GM10248 (cell line): ENCODE measurements around the gene TCF23.
"Not testable (repeated sequence)": the region's sequence is repeated elsewhere in the genome, so short reads cannot be mapped to it uniquely, and the experiment has no call there.

Experiments used
- CTCF ChIA-PET: fragments of 300-600 bp; sonication (Branson Sonifier 250); formaldehyde crosslinking; extraction: SDS; loops from one replicate; lab custom pipeline; 2021; ENCODE audit warnings: antibody characterized with exemption; lab: Yijun Ruan, JAX
- POLR2A ChIA-PET: fragments of 350-650 bp; sonication (Branson Sonifier 250); formaldehyde crosslinking; extraction: SDS; loops from one replicate; lab custom pipeline; 2020; ENCODE audit warnings: antibody characterized with exemption; lab: Yijun Ruan, JAX
- DNase-seq: peaks from one replicate; pipeline ENCODE4 v3.0.0; 2012; ENCODE audit errors: extremely low spot score
- TF ChIP-seq, protein P1 (sequence below): IDR thresholded peaks from 2 replicates; pipeline ENCODE4 v1.5.1; 2012; ENCODE audit warnings: mild to moderate bottlenecking, low read depth; ENCODE audit errors: extremely low read depth, missing control alignments, control extremely low read depth

Gene TCF23

DNA sequence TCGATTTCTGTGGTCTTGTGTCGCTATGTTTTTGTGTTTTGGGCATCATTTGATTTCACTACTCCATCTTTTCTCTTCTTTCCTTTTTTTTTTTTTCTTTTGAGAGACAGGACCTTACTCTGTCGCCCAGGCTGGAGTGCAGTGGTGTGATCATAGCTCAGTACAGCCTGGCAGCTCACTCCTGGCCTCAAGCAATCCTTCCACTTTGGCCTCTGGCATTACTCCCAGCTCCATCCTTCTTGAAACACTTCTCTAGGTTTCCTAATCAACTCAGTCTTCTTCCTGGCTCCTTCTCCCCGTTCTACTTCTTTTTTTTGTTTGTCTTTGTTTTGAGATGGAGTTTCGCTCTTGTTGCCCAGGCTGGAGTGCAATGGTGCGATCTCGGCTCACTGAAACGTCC is 26.5 kb downstream of the TCF23 start:
- CTCF ChIA-PET: interaction anchor here (1.0 to 2.6 kb wide), 8 partner anchors 8 to 213 kb away, joined by 3 to 14 read pairs (median 4); no protein-coding TSS in a partner anchor
- TF ChIP-seq, protein P1, sequence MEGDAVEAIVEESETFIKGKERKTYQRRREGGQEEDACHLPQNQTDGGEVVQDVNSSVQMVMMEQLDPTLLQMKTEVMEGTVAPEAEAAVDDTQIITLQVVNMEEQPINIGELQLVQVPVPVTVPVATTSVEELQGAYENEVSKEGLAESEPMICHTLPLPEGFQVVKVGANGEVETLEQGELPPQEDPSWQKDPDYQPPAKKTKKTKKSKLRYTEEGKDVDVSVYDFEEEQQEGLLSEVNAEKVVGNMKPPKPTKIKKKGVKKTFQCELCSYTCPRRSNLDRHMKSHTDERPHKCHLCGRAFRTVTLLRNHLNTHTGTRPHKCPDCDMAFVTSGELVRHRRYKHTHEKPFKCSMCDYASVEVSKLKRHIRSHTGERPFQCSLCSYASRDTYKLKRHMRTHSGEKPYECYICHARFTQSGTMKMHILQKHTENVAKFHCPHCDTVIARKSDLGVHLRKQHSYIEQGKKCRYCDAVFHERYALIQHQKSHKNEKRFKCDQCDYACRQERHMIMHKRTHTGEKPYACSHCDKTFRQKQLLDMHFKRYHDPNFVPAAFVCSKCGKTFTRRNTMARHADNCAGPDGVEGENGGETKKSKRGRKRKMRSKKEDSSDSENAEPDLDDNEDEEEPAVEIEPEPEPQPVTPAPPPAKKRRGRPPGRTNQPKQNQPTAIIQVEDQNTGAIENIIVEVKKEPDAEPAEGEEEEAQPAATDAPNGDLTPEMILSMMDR: no peak
- POLR2A ChIA-PET: interaction anchor here (0.7 kb wide), 2 partner anchors 17 to 180 kb away, joined by 3 read pairs; no protein-coding TSS in a partner anchor
- DNase-seq: no peak

DNA sequence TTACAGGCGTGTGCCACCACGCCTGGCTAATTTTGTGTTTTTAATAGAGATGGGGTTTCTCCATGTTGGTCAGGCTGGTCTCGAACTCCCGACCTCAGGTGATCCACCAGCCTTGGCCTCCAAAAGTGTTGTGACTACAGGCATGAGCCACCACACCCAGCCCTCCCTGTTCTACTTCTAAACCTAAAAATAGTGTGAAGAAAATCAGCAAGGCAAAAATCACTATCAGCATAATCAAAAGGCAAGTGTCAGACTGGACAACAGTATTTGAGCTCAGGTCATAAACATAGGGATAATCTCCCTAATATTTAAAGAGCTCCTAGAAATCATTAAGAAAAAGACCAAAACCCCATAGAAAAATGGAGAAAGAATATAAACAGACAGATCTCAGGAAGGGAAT is 27.0 kb downstream of the TCF23 start:
- DNase-seq, POLR2A ChIA-PET: not testable (repeated sequence)
- CTCF ChIA-PET: interaction anchor here (0.7 to 2.6 kb wide), 9 partner anchors 9 to 214 kb away, joined by 3 to 14 read pairs (median 3); no protein-coding TSS in a partner anchor

DNA sequence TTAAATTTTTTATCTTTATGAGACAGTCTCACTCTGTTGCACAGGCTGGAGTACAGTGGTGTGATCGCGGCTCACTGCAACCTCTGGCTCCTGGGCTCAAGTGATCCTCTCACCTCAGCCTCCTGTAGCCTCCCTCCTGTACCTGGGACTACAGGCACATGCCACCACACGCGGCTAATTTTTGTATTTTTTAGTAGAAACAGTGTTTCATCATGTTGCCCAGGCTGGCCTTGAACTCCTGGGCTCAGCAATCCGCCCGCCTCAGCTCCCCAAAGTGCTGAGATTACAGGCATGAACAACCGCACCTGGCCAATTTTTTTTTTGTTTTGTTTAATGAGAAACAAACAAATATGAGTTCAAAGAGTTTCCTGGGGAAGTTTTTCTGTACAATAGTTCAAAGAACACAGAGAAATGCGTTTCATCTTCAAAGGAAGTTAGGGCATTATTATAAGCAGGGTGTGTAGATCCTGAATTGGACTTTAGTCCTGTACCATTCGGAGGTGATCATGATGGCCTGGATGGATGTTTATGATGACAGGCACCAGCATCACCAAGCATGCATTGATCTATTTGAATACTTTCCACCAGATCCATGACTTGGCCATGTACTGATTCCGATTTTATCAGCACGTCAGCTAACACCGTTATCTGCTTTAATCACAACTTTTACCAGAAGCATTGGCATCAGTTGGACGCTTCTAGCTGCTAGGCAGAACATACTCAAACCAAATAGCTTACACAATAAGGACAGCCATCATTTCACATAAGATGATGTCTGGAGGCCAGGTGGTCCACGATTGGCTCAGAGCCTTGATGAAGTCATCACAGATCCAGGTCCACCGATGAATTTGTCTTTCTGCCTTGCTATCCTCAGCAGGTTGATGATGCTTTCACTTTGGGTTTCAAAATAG is 28.9 kb downstream of the TCF23 start:
- no peak for DNase-seq
- ChIA-PET POLR2A (no interaction called here), CTCF (interaction anchor here (0.9 to 1.6 kb wide), 4 partner anchors 8 to 31 kb away, joined by 3 to 4 read pairs (median 3); no protein-coding TSS in a partner anchor)
- TF ChIP-seq, protein P1: no peak

DNA sequence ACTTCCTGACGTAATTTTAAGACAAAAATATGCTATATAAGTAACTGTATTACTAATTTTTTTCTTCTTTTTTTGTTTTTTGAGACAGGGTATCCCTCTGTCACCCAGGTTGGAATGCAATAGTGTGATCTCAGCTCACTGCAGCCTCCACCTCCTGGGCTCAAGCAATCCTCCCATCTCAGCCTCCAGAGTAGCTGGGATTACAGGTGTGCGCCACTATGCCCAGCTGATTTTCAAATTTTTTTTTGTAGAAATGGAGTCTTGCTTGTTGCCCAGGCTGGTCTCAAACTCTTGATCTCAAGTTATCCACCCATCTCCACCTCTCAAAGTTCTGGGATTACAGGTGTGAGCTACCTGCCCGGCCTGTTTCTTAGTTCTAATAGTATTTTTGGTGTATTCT is 29.7 kb downstream of the TCF23 start:
- ChIA-PET CTCF (interaction anchor here (0.9 to 1.6 kb wide), 3 partner anchors 8 to 13 kb away, joined by 3 to 4 read pairs (median 3); no protein-coding TSS in a partner anchor), POLR2A (no interaction called here)
- TF ChIP-seq, protein P1: no peak
- no peak for DNase-seq

DNA sequence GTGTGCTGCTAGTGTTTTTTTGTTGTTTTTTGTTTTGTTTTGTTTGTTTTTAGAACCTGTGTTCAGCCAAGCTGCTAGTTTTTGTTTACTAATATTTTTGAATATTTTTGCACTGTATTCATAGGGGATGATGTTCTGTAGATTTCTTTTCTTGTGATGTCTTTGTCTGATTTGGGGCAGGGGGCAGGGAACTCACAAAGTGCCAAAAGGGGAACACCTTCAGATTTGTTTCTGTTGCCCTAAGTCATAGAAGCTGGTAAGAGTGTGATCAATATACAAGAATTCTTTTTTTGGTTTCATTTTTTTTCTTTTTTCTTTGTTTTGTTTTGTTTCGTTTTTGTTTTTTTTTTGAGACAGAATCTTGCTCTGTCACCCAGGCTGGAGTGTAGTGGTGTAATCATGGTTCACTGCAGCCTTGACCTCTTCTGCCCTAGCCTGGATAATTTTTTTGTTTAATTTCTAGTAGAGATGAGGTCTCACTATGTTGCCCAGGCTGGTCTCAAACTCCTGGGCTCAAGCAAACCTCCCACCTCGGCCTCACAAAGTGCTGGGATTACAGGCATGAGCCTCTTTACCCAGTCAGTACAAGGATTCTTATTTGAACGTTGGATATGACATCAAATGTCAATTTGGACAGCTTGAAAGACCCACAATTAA is 30.7 kb downstream of the TCF23 start:
- ChIA-PET POLR2A (no interaction called here), CTCF (no interaction called here)
- TF ChIP-seq, protein P1: no peak
- DNase-seq: no peak

DNA sequence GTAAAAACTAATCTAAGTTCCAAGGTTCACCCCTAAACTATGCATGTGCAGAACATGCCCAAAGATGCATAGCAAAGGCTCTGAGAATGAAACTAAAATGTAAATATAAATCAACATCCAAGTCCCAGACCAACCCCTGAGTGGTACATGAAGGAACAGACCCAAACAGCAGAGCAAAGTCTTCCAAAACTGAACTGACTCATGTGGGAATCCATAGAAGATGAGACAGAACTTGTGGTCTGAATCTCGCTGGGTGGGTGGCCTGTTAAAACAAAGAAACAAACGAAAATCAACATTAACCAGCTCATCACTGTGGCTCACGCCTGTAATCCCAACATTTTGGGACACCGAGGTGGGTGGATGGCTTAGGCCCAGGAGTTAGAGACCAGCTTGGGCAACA is 33.5 kb downstream of the TCF23 start:
- ChIA-PET CTCF (interaction anchor here (0.9 to 1.3 kb wide), 3 partner anchors 11 to 221 kb away, joined by 3 to 4 read pairs (median 3); no protein-coding TSS in a partner anchor), POLR2A (no interaction called here)
- DNase-seq: no peak
- TF ChIP-seq, protein P1: no peak
